Stromal cell of bone marrow (primary cell): ENCODE data around the gene AKAP6.
A peak's percentile ranks its signal among the peaks of the same experiment; 100 is the strongest.
"Not testable (repeated sequence)": the region's sequence is repeated elsewhere in the genome, so short reads cannot be mapped to it uniquely, and the experiment has no call there.

Source experiments
- DNase-seq: peaks from one replicate; pipeline ENCODE4 v3.0.0-alpha.2; 2012; ENCODE audit warnings: low read depth

The AKAP6 gene

GRCh38 chr14:32370714-32371113 is 41.6 kb downstream of the AKAP6 start:
- peak; percentile 71 for DNase-seq

- DNase-seq: peak; percentile 96
These were observed 43.1 kb downstream of the AKAP6 start for GRCh38 chr14:32372154-32372553.

- not testable (repeated sequence) for DNase-seq
These were observed 44.1 kb downstream of the AKAP6 start for GRCh38 chr14:32373174-32373573.

GRCh38 chr14:32374155-32374554 is 45.1 kb downstream of the AKAP6 start:
- DNase-seq: no peak

- no peak for DNase-seq
These were observed 46.6 kb downstream of the AKAP6 start for GRCh38 chr14:32375663-32376062.

GRCh38 chr14:32377046-32377646 is 48.0 kb downstream of the AKAP6 start:
- DNase-seq: no peak

GRCh38 chr14:32378284-32378683 is 49.2 kb downstream of the AKAP6 start:
- no peak for DNase-seq

- DNase-seq: no peak
These were observed 50.3 kb downstream of the AKAP6 start for GRCh38 chr14:32379447-32379846.

GRCh38 chr14:32381869-32382268 is 52.8 kb downstream of the AKAP6 start:
- DNase-seq: no peak

GRCh38 chr14:32382704-32383103 is 53.6 kb downstream of the AKAP6 start:
- no peak for DNase-seq

GRCh38 chr14:32383364-32384009 is 54.4 kb downstream of the AKAP6 start:
- no peak for DNase-seq

GRCh38 chr14:32384464-32384863 is 55.4 kb downstream of the AKAP6 start:
- DNase-seq: no peak

GRCh38 chr14:32387295-32387694 is 58.2 kb downstream of the AKAP6 start:
- DNase-seq: not testable (repeated sequence)

GRCh38 chr14:32393119-32393518 is 64.0 kb downstream of the AKAP6 start:
- DNase-seq: no peak

- DNase-seq: no peak
These were observed 64.9 kb downstream of the AKAP6 start for GRCh38 chr14:32394038-32394437.

- no peak for DNase-seq
These were observed 67.8 kb downstream of the AKAP6 start for GRCh38 chr14:32396885-32397284.

- peak; percentile 20 for DNase-seq
These were observed 69.0 kb downstream of the AKAP6 start for GRCh38 chr14:32397861-32398640.

GRCh38 chr14:32399920-32400319 is 70.8 kb downstream of the AKAP6 start:
- DNase-seq: no peak

- DNase-seq: peak; percentile 59
These were observed 71.4 kb downstream of the AKAP6 start for GRCh38 chr14:32400480-32400879.

- DNase-seq: no peak
These were observed 73.9 kb downstream of the AKAP6 start for GRCh38 chr14:32403021-32403420.

GRCh38 chr14:32403688-32404087 is 74.6 kb downstream of the AKAP6 start:
- DNase-seq: no peak

GRCh38 chr14:32404784-32405573 is 75.9 kb downstream of the AKAP6 start:
- DNase-seq: no peak
